ENCODE results near the gene DHX34.

Gene DHX34

DNA sequence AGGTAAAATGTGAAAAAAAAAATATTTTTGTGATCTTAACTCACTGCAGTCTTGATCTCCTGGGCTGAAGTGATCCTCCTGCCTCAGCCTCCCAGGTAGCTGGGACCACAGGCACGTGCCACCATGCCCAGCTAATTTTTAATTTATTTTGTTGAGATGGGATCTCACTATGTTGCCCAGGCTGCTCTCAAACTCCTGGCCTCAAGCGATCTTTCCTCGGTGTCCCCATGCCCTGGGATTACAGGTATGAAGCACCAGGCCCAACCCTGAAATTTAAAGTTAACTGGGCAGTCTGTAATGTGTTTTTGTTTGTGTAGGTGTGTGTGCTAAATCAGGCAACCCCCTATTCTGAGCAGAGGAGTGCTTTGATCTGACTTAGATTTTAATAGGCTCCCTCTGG, 42.8 kb upstream of the DHX34 start:
- no peak overlapping the region for H3K4me3 ChIP-seq (ENCODE audit: low read depth, low read length)
- H3K36me3 ChIP-seq: no peaks in the 10 kb centered on the region
- no peak overlapping the region for H3K27ac ChIP-seq
- H3K9me3 ChIP-seq (ENCODE audit: severe bottlenecking): no peaks in the 10 kb centered on the region
- no peaks in the 10 kb centered on the region for H3K27me3 ChIP-seq (ENCODE audit: insufficient read depth, low read depth, severe bottlenecking)
- no peak for DNase-seq
- no peak for TF ChIP-seq CTCF (IDR thresholded peaks at IDR 0.05; ENCODE audit: low read depth, low read length)

- Histone ChIP-seq H3K36me3 (no peaks in the 10 kb centered on the region), H3K27me3 (ENCODE audit: insufficient read depth, low read depth, severe bottlenecking) (no peaks in the 10 kb centered on the region), H3K4me3 (ENCODE audit: low read depth, low read length) (no peak overlapping the region), H3K9me3 (ENCODE audit: severe bottlenecking) (no peaks in the 10 kb centered on the region), H3K27ac (no peak overlapping the region)
- TF ChIP-seq CTCF (IDR thresholded peaks at IDR 0.05; ENCODE audit: low read depth, low read length): no peak
- no peak for DNase-seq
Measured at GRCh38 chr19:47309038-47309437, 40.1 kb upstream of the DHX34 start.

DNA sequence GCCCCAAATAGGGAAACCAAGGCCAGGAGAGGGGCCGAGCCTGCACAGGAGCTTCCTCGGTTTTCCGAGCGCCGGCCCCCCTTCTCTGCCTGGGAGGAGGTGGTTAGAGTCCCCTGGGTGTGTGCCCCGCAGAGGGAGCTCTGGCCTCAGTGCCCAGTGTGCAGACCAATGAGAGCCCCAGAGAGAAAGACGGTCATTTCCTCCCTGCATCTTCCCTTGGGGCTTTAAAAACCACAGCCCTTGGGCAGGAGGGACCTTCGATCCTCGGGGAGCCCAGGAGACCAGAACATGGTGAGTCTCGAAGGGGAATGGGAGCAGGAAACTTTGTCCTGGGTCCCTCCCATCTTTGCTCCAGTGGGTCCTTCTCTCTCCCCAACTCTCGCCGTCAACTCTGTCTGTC, 39.5 kb upstream of the DHX34 start, which contains the start of gene C5AR1:
Gene C5AR1, plus strand, starts transcription at position 254 of the 400 bp plus-strand sequence. Its CDS starts 35 bp downstream, at position 289.
- Histone ChIP-seq H3K9me3 (ENCODE audit: severe bottlenecking) (no peaks in the 10 kb centered on the region), H3K27me3 (ENCODE audit: insufficient read depth, low read depth, severe bottlenecking) (no peaks in the 10 kb centered on the region), H3K27ac (no peak within 1 kb of the TSS), H3K36me3 (no peaks in the 10 kb centered on the region), H3K4me3 (ENCODE audit: low read depth, low read length) (no peak within 1 kb of the TSS)
- no peak for TF ChIP-seq CTCF (IDR thresholded peaks at IDR 0.05; ENCODE audit: low read depth, low read length)
- DNase-seq: no peak

GRCh38 chr19:47310323-47310722, 38.8 kb upstream of the DHX34 start:
- TF ChIP-seq CTCF (IDR thresholded peaks at IDR 0.05; ENCODE audit: low read depth, low read length): no peak
- Histone ChIP-seq H3K4me3 (ENCODE audit: low read depth, low read length) (no peak overlapping the region), H3K27ac (no peak overlapping the region), H3K27me3 (ENCODE audit: insufficient read depth, low read depth, severe bottlenecking) (no peaks in the 10 kb centered on the region), H3K36me3 (no peaks in the 10 kb centered on the region), H3K9me3 (ENCODE audit: severe bottlenecking) (no peaks in the 10 kb centered on the region)
- no peak for DNase-seq

- Histone ChIP-seq H3K27me3 (ENCODE audit: insufficient read depth, low read depth, severe bottlenecking) (no peaks in the 10 kb centered on the region), H3K36me3 (no peaks in the 10 kb centered on the region), H3K4me3 (ENCODE audit: low read depth, low read length) (no peak overlapping the region), H3K27ac (no peak overlapping the region), H3K9me3 (ENCODE audit: severe bottlenecking) (no peaks in the 10 kb centered on the region)
- no peak for TF ChIP-seq CTCF (IDR thresholded peaks at IDR 0.05; ENCODE audit: low read depth, low read length)
- no peak for DNase-seq
Measured at GRCh38 chr19:47310819-47311218, 38.3 kb upstream of the DHX34 start.

- DNase-seq: no peak
- no peak for TF ChIP-seq CTCF (IDR thresholded peaks at IDR 0.05; ENCODE audit: low read depth, low read length)
- Histone ChIP-seq H3K27me3 (ENCODE audit: insufficient read depth, low read depth, severe bottlenecking) (no peaks in the 10 kb centered on the region), H3K36me3 (no peaks in the 10 kb centered on the region), H3K9me3 (ENCODE audit: severe bottlenecking) (no peaks in the 10 kb centered on the region), H3K27ac (no peak overlapping the region), H3K4me3 (ENCODE audit: low read depth, low read length) (no peak overlapping the region)
Measured at GRCh38 chr19:47312366-47313006, 36.6 kb upstream of the DHX34 start.

Measured in WERI-Rb-1 (cell line).